NOMO-1 treated with DMSO at 0.1 percent for 48 hours (cell line): ENCODE measurements around the gene GARNL3.
A peak's percentile ranks its signal among the peaks of the same experiment; 100 is the strongest.

Experiments
- DNase-seq: peaks from one replicate; lab custom pipeline; 2025; ENCODE audit not compliant: unreplicated experiment; lab: John Stamatoyannopoulos, UW

The GARNL3 gene

GRCh38 chr9:127423476-127423933 is 158.9 kb downstream of the GARNL3 start:
- no peak for DNase-seq

GRCh38 chr9:127423934-127424675 is 159.5 kb downstream of the GARNL3 start, which contains the start of gene ZNF79:
Gene ZNF79 (plus strand): TSS chr9:127424382. CDS start chr9:127424788, 406 bp downstream.
- DNase-seq = peak; percentile 89

- DNase-seq = peak; percentile 34
Measured at GRCh38 chr9:127424676-127424999, 160.1 kb downstream of the GARNL3 start.

- DNase-seq = no peak
Measured at GRCh38 chr9:127426756-127427155, 162.2 kb downstream of the GARNL3 start.

- no peak for DNase-seq
Measured at GRCh38 chr9:127428348-127428747, 163.8 kb downstream of the GARNL3 start.

GRCh38 chr9:127430415-127430814 is 165.8 kb downstream of the GARNL3 start:
- no peak for DNase-seq

DNA sequence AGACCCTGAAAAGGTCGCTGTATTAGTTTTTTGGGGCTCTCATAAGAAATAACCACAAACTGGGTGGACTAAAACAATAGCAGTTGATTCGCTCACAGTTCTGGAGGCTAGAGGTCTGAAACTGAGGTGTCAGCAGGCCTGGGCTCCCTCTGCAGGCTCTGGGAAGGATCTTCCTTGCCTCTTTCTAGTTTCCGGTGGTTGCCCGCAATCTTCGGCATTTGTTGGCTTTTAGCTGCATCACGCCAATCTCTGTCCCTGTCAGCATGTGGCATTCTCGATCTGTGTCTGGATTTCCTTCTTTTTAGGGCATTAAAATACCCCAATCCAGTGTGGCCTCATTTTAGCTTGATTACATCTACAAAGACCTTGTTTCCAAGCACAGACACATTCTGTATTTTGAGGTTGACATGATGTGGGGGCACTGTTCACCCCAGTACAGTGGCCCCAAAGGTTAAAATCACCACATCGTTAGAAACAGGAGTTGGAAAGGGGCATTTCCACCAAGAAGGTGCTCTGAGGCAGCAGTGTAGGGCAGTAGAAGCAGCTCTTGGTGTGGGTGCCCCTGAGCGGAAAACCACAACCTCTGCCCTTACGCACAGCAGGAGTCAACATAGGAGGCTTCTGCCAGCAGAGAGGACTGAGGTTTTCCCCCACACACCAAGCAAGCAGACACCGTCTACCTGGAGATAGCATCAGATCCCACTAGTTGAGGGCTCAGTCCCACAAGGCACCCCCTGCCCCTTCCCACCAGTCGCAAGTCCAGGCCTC is 173.1 kb downstream of the GARNL3 start:
- no peak for DNase-seq

- DNase-seq = no peak
Measured at GRCh38 chr9:127438394-127438793, 173.8 kb downstream of the GARNL3 start.
